Left lung (tissue), 10 donors: ENCODE results near the gene IGF1R. TPM values are rescaled to one million over a fixed set of nuclear protein-coding genes. Genes with fewer than 3 reads are reported as not detected.

Source experiments
- ATAC-seq: fragments of 200-7000 bp; cut with Tn5 transposase; one replicate; pipeline ENCODE4 v1.9.1; 2020; ENCODE audit warnings: moderate library complexity
- DNase-seq, 4 donors: peaks; one replicate each; pipeline ENCODE4 v3.0.0-alpha.2; 2013 to 2020
- H3K27ac ChIP-seq, 2 donors: fragments of 200-600 bp; sonication (generic) in 1 of 2; one replicate each; pipeline versions ENCODE4 v1.5.0 to v1.8.0; 2020 to 2021
- H3K27me3 ChIP-seq, 2 donors: fragments of 200-600 bp; sonication (generic) in 1 of 2; one replicate each; pipeline versions ENCODE4 v1.5.0 to v1.8.0; 2020 to 2021
- H3K36me3 ChIP-seq, 2 donors: fragments of 200-600 bp; sonication (generic) in 1 of 2; one replicate each; pipeline versions ENCODE4 v1.5.0 to v1.8.0; 2020 to 2021
- H3K4me1 ChIP-seq, 2 donors: fragments of 200-600 bp; one replicate each; pipeline ENCODE4 v1.8.0; 2021
- H3K4me3 ChIP-seq, 2 donors: fragments of 200-600 bp; sonication (generic) in 1 of 2; one replicate each; pipeline versions ENCODE4 v1.5.0 to v1.8.0; 2020 to 2021; ENCODE audit warnings: mild to moderate bottlenecking in 1 of 2
- H3K9me3 ChIP-seq, 2 donors: fragments of 200-600 bp; sonication (generic) in 1 of 2; one replicate each; pipeline versions ENCODE4 v1.5.0 to v1.8.0; 2020 to 2021
- CTCF ChIP-seq, 2 donors: fragments of 200-600 bp; sonication (generic) in 1 of 2; IDR thresholded peaks; one replicate each; pipeline versions ENCODE4 v1.5.0 to v1.8.0; 2021; ENCODE audit warnings: antibody characterized with exemption in 2 of 2
- intact Hi-C, 2 donors: fragments of 100-400 bp; cut with DNase I; formaldehyde crosslinking; loops; one replicate each; pipeline versions ENCODE4 v1.11.2 to v1.14.2; 2022
- polyA plus RNA-seq, 6 donors: library from polyadenylated mRNA; unstranded; fragments of 120-200 nt; gene quantifications; one replicate each; pipeline ENCODE4 v1.2.1, GENCODE V29; 2013; ENCODE audit not compliant: insufficient read length in 6 of 6
- total RNA-seq, 2 donors: library from RNA; stranded (reverse); fragmentation: NEBNext Ultra II Directional; extraction: Animal tissue kit (Norgen Biotek cat#: 25700); gene quantifications; one replicate each; pipeline ENCODE4 v1.2.1, GENCODE V29; 2021
- donor health status: DM: no; HTN: yes; CAD: no.
- donor health status: DM: no; HTN: no; CAD: no.

Gene IGF1R
- total and polyA plus RNA-seq, 8 donors = 32.0 to 41.0 (median 37.0) TPM

- peaks cover 11 to 51% of the 10 kb centered on the region in 2 donors for H3K4me1 ChIP-seq
- intact Hi-C loops = no loop called here
- ATAC-seq = peak; percentile 50
These were observed 23.0 kb downstream of the IGF1R start for GRCh38 chr15:98671060-98672008.

DNA sequence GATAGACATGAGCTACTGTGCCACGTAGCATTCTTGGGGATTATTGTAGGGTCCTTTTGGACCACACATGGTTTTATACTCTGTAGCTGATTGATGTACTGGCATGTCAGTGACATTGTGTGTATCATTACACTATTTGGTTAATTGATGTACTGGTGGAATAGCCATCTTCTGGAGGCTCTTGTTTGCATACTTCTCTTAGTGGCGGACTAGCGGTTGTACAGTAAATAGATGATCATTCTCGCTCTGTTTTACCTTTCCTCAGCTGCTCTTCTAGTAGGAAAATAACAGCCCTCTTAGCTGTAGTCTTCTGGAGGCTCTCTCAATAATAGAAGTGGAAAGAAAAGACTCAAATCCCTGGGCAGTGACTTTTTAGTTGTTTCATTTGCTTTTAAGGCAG is 24.8 kb downstream of the IGF1R start:
- H3K27ac ChIP-seq = no peak overlapping the region
- intact Hi-C loops = no loop called here
- H3K4me3 ChIP-seq = no peak overlapping the region
- ATAC-seq (no peak), DNase-seq (no peak)
- no peaks in the 10 kb centered on the region for H3K9me3 ChIP-seq
- H3K27me3 ChIP-seq = no peaks in the 10 kb centered on the region
- H3K36me3 ChIP-seq = no peaks in the 10 kb centered on the region
- peaks cover 11 to 49% of the 10 kb centered on the region in 2 donors for H3K4me1 ChIP-seq
- no peak for TF ChIP-seq CTCF (IDR thresholded peaks at IDR 0.05)

More at GRCh38 chr15:98671060-98672008, 23.0 kb downstream of the IGF1R start:
- Histone ChIP-seq H3K9me3 (no peaks in the 10 kb centered on the region), H3K36me3 (no peaks in the 10 kb centered on the region), H3K27ac (peak overlapping the region; percentile 78 to 86), H3K27me3 (no peaks in the 10 kb centered on the region), H3K4me3 (no peak overlapping the region)
- TF ChIP-seq CTCF (IDR thresholded peaks at IDR 0.05) = no peak
- peak in 2 of 4 donors; percentile 47 to 65 for DNase-seq

DNA sequence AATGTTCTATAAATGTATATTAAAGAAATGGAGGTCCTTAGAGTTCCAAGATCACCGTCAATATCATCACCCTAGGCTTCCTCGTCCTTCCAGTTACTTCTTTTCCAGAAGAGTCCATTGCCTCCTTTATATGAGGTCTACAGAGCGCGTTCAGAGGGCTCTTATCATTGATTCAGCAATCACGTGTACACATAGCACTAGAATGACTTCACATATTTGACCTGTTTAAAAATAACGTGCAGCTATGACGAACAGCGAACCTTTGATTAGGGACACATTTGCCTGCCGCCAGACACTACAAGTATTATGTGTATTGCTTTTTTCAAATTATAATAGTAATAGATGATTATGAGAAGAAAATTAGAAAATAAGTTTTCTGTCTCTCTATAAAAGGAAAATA is 26.0 kb downstream of the IGF1R start:
- no peak overlapping the region for H3K4me3 ChIP-seq
- H3K4me1 ChIP-seq = peaks cover 11 to 37% of the 10 kb centered on the region in 2 donors
- H3K9me3 ChIP-seq = no peaks in the 10 kb centered on the region
- DNase-seq (peak in 1 of 4 donors; percentile 39), ATAC-seq (peak; percentile 81)
- no peaks in the 10 kb centered on the region for H3K36me3 ChIP-seq
- H3K27me3 ChIP-seq = no peaks in the 10 kb centered on the region
- intact Hi-C loops = no loop called here
- no peak overlapping the region for H3K27ac ChIP-seq
- TF ChIP-seq CTCF (IDR thresholded peaks at IDR 0.05) = no peak

DNA sequence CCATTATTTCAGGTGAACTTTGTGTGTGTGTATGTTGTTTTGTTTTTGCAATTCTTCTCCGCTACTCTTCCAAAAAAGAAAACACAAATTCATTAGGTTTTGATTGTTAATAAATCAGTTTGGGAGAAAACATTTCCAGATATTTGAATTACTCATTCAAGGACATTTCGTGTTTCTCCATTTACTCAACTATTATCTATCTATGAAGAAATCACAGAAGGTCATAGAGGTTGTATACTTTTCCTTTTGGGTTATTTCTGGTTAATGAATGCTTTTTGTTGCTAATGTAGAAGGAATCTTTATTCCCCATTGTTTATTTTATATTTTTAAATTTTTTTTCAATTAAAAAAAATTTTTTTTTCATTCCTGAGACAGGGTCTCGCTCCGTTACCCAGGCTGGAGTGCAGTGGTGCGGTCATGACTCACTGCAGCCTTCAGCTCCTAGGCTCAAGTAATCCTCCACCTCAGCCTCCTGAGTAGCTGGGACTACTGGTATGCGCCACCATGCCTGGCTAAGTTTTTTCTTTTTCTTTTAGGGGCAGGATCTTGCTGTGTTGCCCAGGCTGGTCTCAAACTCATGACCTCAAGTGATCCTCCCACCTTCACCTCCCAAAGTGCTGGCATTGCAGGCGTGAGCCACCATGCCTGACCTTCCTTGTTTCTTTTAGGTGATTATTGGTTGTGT is 28.4 kb downstream of the IGF1R start:
- intact Hi-C loops = no loop called here
- no peak for ATAC-seq
- no peak for TF ChIP-seq CTCF (IDR thresholded peaks at IDR 0.05)

More for the DNA sequence above, 28.4 kb downstream of the IGF1R start:
- Histone ChIP-seq H3K27me3 (no peaks in the 10 kb centered on the region), H3K4me1 (peaks cover 0 to 25% of the 10 kb centered on the region in 2 donors), H3K27ac (no peak overlapping the region), H3K9me3 (no peaks in the 10 kb centered on the region), H3K4me3 (no peak overlapping the region), H3K36me3 (no peaks in the 10 kb centered on the region)
- DNase-seq = no peak
